ENCODE data around the gene ACTL8. TPM values are rescaled to one million over a fixed set of nuclear protein-coding genes. Genes with fewer than 3 reads are reported as not detected.

Gene ACTL8
- total and polyA plus RNA-seq, 7 experiments from 2014 or later: not detected

DNA sequence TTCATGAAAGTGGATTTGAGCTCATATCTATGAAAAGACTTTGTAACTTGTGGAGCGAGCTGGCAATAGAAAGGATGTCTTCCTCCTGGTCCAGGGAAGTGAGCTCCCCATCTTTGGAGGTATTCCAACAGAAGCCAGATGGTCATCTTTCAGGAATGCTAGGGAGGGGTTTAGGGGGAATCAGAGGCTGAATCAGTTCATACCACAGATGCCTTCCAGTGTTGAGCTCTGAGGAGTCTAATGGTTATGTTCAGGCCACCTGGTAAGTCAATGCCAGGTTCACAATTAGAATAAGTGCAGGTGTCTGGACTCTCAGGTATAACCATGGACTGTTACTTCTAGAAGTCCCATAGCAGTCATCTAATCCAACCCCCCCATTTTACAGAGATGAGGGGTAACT, 119.1 kb downstream of the ACTL8 start:
- Mint-ChIP-seq H3K27me3 (peaks cover 0 to 8% (median 3%) of the 10 kb centered on the region in 5 donors), H3K4me1 (no peaks in the 10 kb centered on the region), H3K27ac (no peak overlapping the region), H3K4me3 (no peak overlapping the region), H3K36me3 (peaks cover 0 to 5% (median 0%) of the 10 kb centered on the region in 5 donors), H3K9me3 (peaks cover 0 to 9% (median 1%) of the 10 kb centered on the region in 11 donors)
- Histone ChIP-seq H3K9me3 (ENCODE audit: control insufficient read depth in 2 of 3, low read length in 3 of 3) (no peaks in the 10 kb centered on the region), H3K27ac (ENCODE audit: low read depth, low read length) (no peak overlapping the region), H3K4me1 (ENCODE audit: control insufficient read depth in 2 of 2, insufficient read depth in 2 of 2, low read length in 2 of 2) (no peaks in the 10 kb centered on the region), H3K4me3 (ENCODE audit: low read length) (no peak overlapping the region), H3K36me3 (ENCODE audit: control insufficient read depth in 2 of 3, insufficient read depth in 3 of 3, low read length in 3 of 3) (no peaks in the 10 kb centered on the region), H3K27me3 (ENCODE audit: control insufficient read depth in 2 of 2, insufficient read depth in 2 of 2, low read length in 2 of 2) (no peaks in the 10 kb centered on the region)
- intact Hi-C loops (cut with micrococcal nuclease): no loop called here
- no peak for DNase-seq
- ATAC-seq: no peak
- CTCF ChIA-PET: no interaction called here
- POLR2A ChIA-PET: no interaction called here

DNA sequence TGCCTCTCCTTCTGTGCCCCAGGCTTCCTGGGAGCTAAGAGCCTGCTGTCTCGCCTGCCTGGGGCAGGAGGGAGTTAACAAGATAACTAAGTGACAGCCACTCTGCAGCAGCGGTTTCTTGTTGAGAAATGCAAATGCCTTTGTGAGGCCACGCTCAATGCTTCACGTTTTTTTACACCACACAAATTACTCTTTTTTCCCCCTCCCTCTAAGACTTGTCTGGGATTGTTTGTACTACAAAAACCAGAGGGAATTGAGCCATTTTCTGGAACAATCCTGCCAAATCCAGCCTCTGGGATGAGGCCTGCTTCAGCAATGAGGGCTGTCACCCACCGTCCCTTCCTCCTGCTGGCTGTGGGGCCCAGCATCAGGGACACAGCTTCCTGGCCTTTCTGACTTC, 119.6 kb downstream of the ACTL8 start:
- no peak for DNase-seq

DNA sequence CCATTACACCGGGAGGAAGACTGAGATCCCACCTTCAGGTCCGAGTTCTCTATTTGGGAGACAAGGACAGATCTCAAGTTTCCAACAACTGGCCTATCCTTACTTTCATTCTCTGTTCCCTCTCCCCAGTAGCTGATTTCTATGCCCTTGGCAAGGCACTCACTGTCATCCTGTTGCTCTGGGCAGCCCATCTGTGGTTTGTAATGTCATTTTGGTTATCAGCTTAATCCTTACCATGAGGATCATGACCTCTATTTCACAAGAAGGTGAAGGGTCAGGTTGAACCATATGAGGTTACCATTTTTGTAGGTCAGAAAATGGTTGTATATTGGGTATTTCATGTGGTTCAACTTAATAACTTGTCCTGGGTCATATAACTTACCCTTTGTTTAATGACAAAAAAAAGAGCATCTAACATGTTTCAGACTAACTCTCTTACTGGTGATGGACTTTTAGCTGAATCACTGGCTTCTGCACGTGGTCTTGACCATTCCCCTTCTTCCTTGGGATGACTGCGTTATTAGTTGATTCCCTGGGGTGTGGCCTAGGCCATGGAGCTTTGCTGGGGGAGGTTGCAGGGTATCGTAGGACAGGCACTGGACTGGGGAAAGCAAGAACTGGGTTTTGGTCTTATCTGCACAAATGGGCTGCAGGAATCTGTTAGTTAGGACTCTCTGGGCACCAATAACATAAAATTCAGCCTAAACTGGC, 120.2 kb downstream of the ACTL8 start:
- Mint-ChIP-seq H3K27ac (no peak overlapping the region), H3K36me3 (peaks cover 0 to 5% (median 0%) of the 10 kb centered on the region in 5 donors), H3K4me3 (no peak overlapping the region), H3K9me3 (peaks cover 0 to 8% (median 1%) of the 10 kb centered on the region in 11 donors), H3K27me3 (peaks cover 0 to 16% (median 10%) of the 10 kb centered on the region in 5 donors), H3K4me1 (no peaks in the 10 kb centered on the region)
- ChIA-PET POLR2A (no interaction called here), CTCF (no interaction called here)
- no peaks in the 10 kb centered on the region for H3K27me3 ChIP-seq (ENCODE audit: control insufficient read depth in 2 of 2, insufficient read depth in 2 of 2, low read length in 2 of 2)
- no peak for DNase-seq
- no peaks in the 10 kb centered on the region for H3K9me3 ChIP-seq (ENCODE audit: control insufficient read depth in 2 of 3, low read length in 3 of 3)
- intact Hi-C loops (cut with micrococcal nuclease): no loop called here
- H3K4me3 ChIP-seq (ENCODE audit: low read length): no peak overlapping the region
- H3K36me3 ChIP-seq (ENCODE audit: control insufficient read depth in 2 of 3, insufficient read depth in 3 of 3, low read length in 3 of 3): no peaks in the 10 kb centered on the region
- H3K4me1 ChIP-seq (ENCODE audit: control insufficient read depth in 2 of 2, insufficient read depth in 2 of 2, low read length in 2 of 2): no peaks in the 10 kb centered on the region
- no peak overlapping the region for H3K27ac ChIP-seq (ENCODE audit: low read depth, low read length)
- ATAC-seq: no peak

More for the DNA sequence above, 119.6 kb downstream of the ACTL8 start:
- CTCF ChIA-PET: no interaction called here
- Mint-ChIP-seq H3K36me3 (peaks cover 0 to 5% (median 0%) of the 10 kb centered on the region in 5 donors), H3K9me3 (peaks cover 0 to 9% (median 1%) of the 10 kb centered on the region in 11 donors), H3K27me3 (peaks cover 0 to 13% (median 5%) of the 10 kb centered on the region in 5 donors), H3K4me3 (no peak overlapping the region), H3K4me1 (no peaks in the 10 kb centered on the region), H3K27ac (no peak overlapping the region)
- Histone ChIP-seq H3K36me3 (ENCODE audit: control insufficient read depth in 2 of 3, insufficient read depth in 3 of 3, low read length in 3 of 3) (no peaks in the 10 kb centered on the region), H3K4me1 (ENCODE audit: control insufficient read depth in 2 of 2, insufficient read depth in 2 of 2, low read length in 2 of 2) (no peaks in the 10 kb centered on the region), H3K9me3 (ENCODE audit: control insufficient read depth in 2 of 3, low read length in 3 of 3) (no peaks in the 10 kb centered on the region), H3K4me3 (ENCODE audit: low read length) (no peak overlapping the region), H3K27me3 (ENCODE audit: control insufficient read depth in 2 of 2, insufficient read depth in 2 of 2, low read length in 2 of 2) (no peaks in the 10 kb centered on the region), H3K27ac (ENCODE audit: low read depth, low read length) (no peak overlapping the region)
- no peak for ATAC-seq
- POLR2A ChIA-PET: no interaction called here
- intact Hi-C loops (cut with micrococcal nuclease): no loop called here

DNA sequence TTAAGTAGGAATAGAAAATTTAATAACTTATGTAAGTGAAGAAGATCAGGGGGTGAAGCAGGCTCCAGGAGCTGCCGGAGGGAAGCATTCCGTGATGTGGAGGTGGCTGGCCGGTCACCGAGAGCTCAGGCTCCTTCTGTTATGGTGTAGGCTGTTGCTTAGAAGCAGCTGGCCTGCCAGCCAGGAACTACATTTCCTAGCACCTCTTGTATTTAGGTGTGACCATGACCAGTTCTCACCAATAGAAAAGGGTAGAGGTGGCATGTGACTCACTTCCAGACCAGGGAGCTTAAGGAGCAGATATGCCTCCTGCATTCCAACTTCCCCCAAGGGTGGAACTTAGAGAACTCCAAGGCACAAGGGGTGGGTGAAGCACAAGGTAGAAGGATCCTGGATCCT, 120.7 kb downstream of the ACTL8 start:
- Histone ChIP-seq H3K9me3 (ENCODE audit: control insufficient read depth in 2 of 3, low read length in 3 of 3) (no peaks in the 10 kb centered on the region), H3K4me3 (ENCODE audit: low read length) (no peak overlapping the region), H3K27ac (ENCODE audit: low read depth, low read length) (no peak overlapping the region), H3K4me1 (ENCODE audit: control insufficient read depth in 2 of 2, insufficient read depth in 2 of 2, low read length in 2 of 2) (no peaks in the 10 kb centered on the region), H3K27me3 (ENCODE audit: control insufficient read depth in 2 of 2, insufficient read depth in 2 of 2, low read length in 2 of 2) (no peaks in the 10 kb centered on the region), H3K36me3 (ENCODE audit: control insufficient read depth in 2 of 3, insufficient read depth in 3 of 3, low read length in 3 of 3) (no peaks in the 10 kb centered on the region)
- POLR2A ChIA-PET: no interaction called here
- CTCF ChIA-PET: no interaction called here
- Mint-ChIP-seq H3K27me3 (peaks cover 0 to 16% (median 7%) of the 10 kb centered on the region in 5 donors), H3K4me1 (no peaks in the 10 kb centered on the region), H3K27ac (no peak overlapping the region), H3K9me3 (peaks cover 0 to 3% (median 0%) of the 10 kb centered on the region in 11 donors), H3K4me3 (no peak overlapping the region), H3K36me3 (no peaks in the 10 kb centered on the region)
- DNase-seq: no peak
- intact Hi-C loops (cut with micrococcal nuclease): no loop called here
- no peak for ATAC-seq

Other genes with a start within 250 kb of the ACTL8 start
- 10 to 100 TPM in 1 of 5 experiments, under 1 TPM in 3, not detected in 1; 0.59 to 19.7 (median 0.84) TPM for gene ARHGEF10L, start 215.6 kb upstream of the ACTL8 start, total RNA-seq
- gene ARHGEF10L, start 215.6 kb upstream of the ACTL8 start, polyA plus RNA-seq: not detected

Data from naive thymus-derived CD4-positive, alpha-beta T cell (primary cell).